HG03520 (cell line): ENCODE data around the gene MS4A18.

Experiments
- ATAC-seq: cut with Tn5 transposase; IDR thresholded peaks from one replicate; pipeline ENCODE4 v1.9.1; 2021; ENCODE audit warnings: mild to moderate bottlenecking, moderate library complexity; ENCODE audit not compliant: unreplicated experiment

Gene MS4A18

DNA sequence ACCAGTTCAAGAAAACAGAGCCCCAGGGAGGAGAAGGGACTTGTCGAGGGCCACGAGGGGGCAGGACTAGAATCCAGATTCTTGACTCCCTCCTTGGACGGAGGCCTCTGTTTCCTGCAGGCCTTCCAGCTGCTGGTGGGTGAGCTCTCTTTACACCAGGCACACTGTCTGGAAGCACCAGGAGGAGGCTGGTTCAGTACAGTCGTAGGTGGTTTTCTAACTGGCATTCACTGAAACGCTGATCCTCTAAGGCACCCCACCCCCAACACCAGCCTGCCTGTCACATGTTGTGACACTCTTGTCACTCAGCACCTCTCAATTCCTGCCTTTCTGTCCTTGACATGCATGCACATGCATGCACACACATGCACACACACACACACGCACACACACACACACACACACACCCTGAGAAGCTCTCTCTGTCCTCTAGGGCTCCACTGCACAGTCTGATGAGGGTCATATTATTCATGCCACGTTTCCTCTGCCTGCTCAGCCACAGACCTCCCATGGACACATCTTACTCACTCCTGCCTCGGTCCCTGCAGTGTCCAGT is 61.4 kb downstream of the MS4A18 start:
- no peak for ATAC-seq

DNA sequence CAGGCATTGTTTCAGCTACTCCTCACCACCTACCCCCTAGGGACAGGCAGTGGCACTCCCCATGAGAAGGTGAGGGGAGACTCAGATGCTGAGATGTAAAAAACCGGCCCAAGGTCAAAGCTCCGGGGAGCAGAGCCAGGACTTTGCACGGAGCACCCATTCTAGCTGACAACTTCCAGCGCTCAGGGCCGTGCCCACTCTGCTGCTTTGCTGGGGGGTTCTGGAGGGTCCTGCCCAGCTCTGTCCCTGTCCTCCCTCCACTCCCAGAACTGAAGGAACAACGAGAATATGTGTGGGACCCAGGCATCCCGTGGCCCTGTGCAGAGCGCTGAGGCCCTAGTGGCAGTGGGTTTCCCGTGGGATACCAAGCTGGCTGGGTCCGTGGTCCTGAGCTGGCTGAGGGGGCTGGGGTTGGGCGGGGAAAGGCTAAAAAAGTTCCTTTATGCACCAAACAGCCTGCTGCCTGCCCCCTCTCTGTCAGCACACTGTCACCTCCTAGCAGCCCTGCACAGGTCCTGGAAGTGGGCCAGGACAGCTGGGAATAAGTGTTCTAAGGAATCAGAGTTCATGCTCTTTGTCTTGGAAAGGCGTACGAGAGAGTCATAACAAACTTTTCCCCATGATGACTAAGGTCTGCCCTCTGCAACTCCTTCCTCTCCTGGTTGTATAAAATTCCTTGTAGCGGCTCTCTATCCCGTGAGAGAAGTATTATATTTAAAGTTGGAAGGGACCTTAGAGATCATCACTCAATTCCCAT is 62.5 kb downstream of the MS4A18 start:
- ATAC-seq: no peak

DNA sequence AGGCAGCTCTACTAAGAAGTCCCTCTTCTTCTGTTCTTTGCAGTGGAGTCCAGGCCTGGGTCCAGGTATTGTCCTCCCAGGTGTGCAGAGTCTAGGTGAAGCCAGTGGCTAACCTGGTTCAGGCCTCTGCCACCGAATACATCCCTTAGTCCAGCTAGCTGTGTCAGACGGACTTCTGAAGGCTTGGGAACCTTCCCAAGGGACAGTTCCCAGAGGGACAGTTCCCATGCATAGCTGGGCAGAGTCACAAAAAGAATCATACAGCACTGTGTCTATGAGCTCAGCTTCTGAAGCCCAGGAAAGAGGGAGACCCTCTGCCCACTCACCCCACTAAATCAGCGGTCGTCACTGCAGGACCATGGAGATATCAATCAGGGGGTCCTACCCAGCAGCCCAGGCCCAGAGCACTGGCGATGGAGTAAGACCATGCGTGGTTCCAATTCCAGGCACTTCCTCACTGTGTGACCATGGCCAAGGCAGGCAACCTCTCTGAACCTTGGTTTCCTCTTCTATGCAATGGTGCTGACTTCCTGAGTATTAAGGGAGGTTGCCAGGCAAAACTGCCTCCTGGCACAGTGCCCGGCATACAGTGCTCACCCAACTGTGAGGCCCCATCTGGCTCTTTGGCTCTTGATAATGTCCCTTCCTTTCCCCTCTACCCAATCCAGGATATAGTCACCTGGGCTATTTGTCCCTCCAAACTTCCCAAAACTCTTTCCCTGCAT is 64.0 kb downstream of the MS4A18 start:
- ATAC-seq: no peak

DNA sequence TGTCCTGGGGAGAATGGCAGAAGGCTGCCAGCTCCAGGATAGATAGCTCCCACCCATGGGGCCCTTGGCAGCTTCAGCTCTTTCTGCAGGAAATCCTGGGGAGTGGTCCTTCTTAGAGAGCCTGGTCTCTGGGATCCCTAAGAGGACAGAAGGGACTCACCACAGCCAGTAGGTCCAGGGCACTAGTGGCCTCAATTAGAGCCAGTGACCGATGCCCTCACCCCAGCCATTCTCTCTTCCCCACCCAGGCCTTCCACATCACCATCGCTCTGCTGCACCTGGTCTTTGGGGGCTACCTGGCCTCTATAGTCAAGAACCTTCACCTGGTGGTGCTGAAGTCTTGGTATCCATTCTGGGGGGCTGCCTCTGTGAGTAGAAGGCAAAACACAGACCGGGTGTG is 66.2 kb downstream of the MS4A18 start:
- no peak for ATAC-seq

DNA sequence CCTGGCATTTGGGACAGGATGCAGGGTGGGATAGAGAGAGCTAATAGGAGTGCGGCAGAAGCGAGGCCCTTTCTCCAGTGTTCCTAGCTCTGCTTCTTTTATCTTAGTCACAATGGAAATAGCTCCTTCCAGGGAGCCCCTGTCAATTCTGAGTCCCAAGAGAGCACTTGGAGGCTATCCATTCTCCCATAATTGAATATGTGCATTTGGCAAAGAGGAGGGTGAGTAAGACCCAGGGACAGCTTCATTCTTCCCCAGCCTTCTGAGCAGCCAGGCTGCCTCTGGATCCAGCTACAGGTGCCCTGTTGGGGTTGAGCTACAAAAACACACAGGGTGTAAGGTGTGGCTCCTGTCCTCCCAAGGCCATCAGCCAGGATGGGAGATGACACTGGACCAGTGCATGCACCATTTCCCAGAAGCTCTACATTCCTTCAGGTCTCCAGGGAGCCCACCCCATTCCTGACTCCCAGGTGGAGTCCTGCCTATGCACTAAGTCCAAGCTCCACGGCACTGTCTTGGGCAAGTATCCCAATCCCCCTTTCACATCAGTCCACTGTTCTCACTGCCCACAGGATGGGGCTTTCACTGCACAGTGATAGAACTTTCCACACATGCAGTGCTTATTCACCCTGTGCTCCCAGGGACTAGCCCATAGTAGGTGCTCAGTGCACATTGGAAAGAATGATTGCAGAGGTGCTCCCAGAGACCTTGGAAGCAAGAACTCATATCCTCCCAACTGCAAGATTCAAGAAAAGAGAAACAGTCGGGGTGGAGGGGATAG is 66.8 kb downstream of the MS4A18 start:
- ATAC-seq: no peak

DNA sequence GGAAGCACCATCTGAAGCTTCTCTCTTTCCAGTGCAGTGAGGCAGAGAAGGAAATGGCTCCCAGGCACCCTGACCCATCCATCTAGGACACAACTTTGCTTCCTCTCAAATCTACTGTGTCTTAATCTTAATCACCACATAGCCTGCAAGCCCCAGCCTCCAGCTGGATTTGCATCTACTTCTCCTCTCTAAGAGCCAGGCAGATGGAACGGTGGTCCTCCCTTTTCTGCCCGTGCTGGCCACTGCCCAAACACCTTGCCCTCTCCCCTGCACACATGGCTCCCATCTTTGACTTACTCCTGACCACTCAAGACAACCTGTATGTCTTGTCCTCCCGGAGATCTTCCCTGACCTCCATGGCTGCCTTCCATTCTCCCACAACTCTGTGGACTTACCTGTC is 68.0 kb downstream of the MS4A18 start:
- ATAC-seq: no peak
